Spleen (tissue), 11 donors: ENCODE measurements around the gene AQP12B. TPM values are rescaled to one million over a fixed set of nuclear protein-coding genes. Genes with fewer than 3 reads are reported as not detected.

Experiments used
- DNase-seq: peaks from one replicate; pipeline ENCODE4 v3.0.0-alpha.2; 2020
- H3K27ac ChIP-seq, 8 donors: fragments of 200-600 bp; sonication (generic) in 7 of 8; 1 replicate in 4 of 8; 2 replicates in 4 of 8; pipeline versions ENCODE4 v1.5.0 to v1.8.0; 2016 to 2021; ENCODE audit warnings: inconsistent platforms in 4 of 8, mild to moderate bottlenecking in 4 of 8, moderate library complexity in 1 of 8
- H3K27me3 ChIP-seq, 7 donors: fragments of 200-600 bp; sonication (generic) in 6 of 7; replicated peaks in 1 of 7; 1 replicate in 4 of 7; 2 replicates in 3 of 7; pipeline versions ENCODE4 v1.5.0 to v1.8.0; 2016 to 2021; ENCODE audit warnings: inconsistent platforms in 3 of 7, mild to moderate bottlenecking in 1 of 7
- H3K36me3 ChIP-seq, 6 donors: fragments of 200-600 bp; sonication (generic) in 5 of 6; 1 replicate in 4 of 6; 2 replicates in 2 of 6; pipeline versions ENCODE4 v1.5.0 to v1.8.0; 2016 to 2021; ENCODE audit warnings: inconsistent platforms in 2 of 6
- H3K4me1 ChIP-seq, 6 donors: fragments of 200-600 bp; sonication (generic) in 5 of 6; 1 replicate in 3 of 6; 2 replicates in 3 of 6; pipeline versions ENCODE4 v1.5.0 to v1.8.0; 2016 to 2021; ENCODE audit warnings: inconsistent platforms in 3 of 6
- H3K4me3 ChIP-seq, 8 donors: fragments of 200-600 bp; sonication (generic) in 7 of 8; 1 replicate in 4 of 8; 2 replicates in 4 of 8; pipeline versions ENCODE4 v1.5.0 to v1.8.0; 2016 to 2021; ENCODE audit warnings: inconsistent platforms in 4 of 8, mild to moderate bottlenecking in 4 of 8, moderate library complexity in 2 of 8
- H3K9me3 ChIP-seq, 8 donors: fragments of 200-600 bp; sonication (generic) in 7 of 8; 1 replicate in 4 of 8; 2 replicates in 4 of 8; pipeline versions ENCODE4 v1.5.0 to v1.8.0; 2016 to 2021; ENCODE audit warnings: inconsistent platforms in 4 of 8
- CTCF ChIP-seq, 11 experiments: fragments of 200-600 bp in 7 of 11; fragments of 450-650 bp in 4 of 11; sonication (generic) in 4 of 11; IDR thresholded peaks in 8 of 11; conservative IDR thresholded peaks in 3 of 11; 1 replicate in 7 of 11; 2 replicates in 4 of 11; pipeline versions ENCODE4 v1.4.0 to v1.8.0; 2016 to 2021; ENCODE audit warnings: antibody characterized with exemption in 11 of 11, inconsistent platforms in 4 of 11, mild to moderate bottlenecking in 1 of 11
- POLR2A ChIP-seq, 3 donors: fragments of 450-650 bp; IDR thresholded peaks; one replicate each; pipeline ENCODE4 v1.5.1; 2017; ENCODE audit warnings: antibody characterized with exemption in 3 of 3, mild to moderate bottlenecking in 1 of 3
- POLR2AphosphoS5 ChIP-seq, 3 donors: sonication (generic); formaldehyde crosslinking; IDR thresholded peaks; one replicate each; pipeline ENCODE4 v1.5.1; 2017; ENCODE audit warnings: antibody characterized with exemption in 3 of 3
- WGBS, 5 donors: extraction: QIAGEN DNeasy Blood & Tissue Kit in 3 of 5; methylation state at CpG; one replicate each; pipeline versions ENCODE4 v1.1.5 to v1.1.7; 2013 to 2018; 5-methylcytosine and 5-hydroxymethylcytosine counted together
- intact Hi-C: fragments of 100-400 bp; cut with DNase I; formaldehyde crosslinking; loops from one replicate; pipeline ENCODE4 v1.15.0; 2023; ENCODE audit warnings: low total_unique reads
- polyA plus RNA-seq, 3 donors: library from polyadenylated mRNA; stranded (reverse); fragments of 200-250 nt; gene quantifications; one replicate each; pipeline ENCODE4 v1.2.1, GENCODE V29; 2013
- total RNA-seq, 7 donors: library from RNA; depleted of rRNA in 3 of 7; stranded (reverse); fragments of >200 nt in 3 of 7; fragmentation: NEBNext Ultra II Directional in 4 of 7; extraction: Animal tissue kit (Norgen Biotek cat#: 25700) in 4 of 7; gene quantifications; one replicate each; pipeline versions ENCODE4 v1.1.0 to v1.2.1, GENCODE V29; 2016 to 2021
- donor health status: healthy with polysubstance abuse.
- donor health status: DM: no; HTN: no; CAD: no; lungs with moderate emphysema.
- donor health status: DM: no; HTN: no; CAD: no.
- donor health status: Bipolar disorder and iron deficiency.
- donor health status: healthy.
- donor health status: DM: no; HTN: no; CAD: no.
- donor health status: DM: yes; HTN: yes; CAD: no.

The AQP12B gene
- total and polyA plus RNA-seq, 10 donors: 0.03 to 1.8 (median 0.95) TPM; not detected in 7

- H3K36me3 ChIP-seq: no peaks in the 10 kb centered on the region
- WGBS, 5 donors: 0 to 30% (median 11%) methylated on average over 2 to 55 of the region's 55 CpGs
- TF ChIP-seq POLR2AphosphoS5 (IDR thresholded peaks at IDR 0.05) (no peak), POLR2A (IDR thresholded peaks at IDR 0.05) (no peak), CTCF (IDR thresholded peaks at IDR 0.05 in 8 of 11, conservative IDR thresholded peaks at IDR 0.05 in 3 of 11) (no peak)
- no peaks in the 10 kb centered on the region for H3K9me3 ChIP-seq
- H3K4me3 ChIP-seq: no peak overlapping the region
- no peak overlapping the region for H3K27ac ChIP-seq
- no peak for DNase-seq
- peaks cover 0 to 35% (median 17%) of the 10 kb centered on the region in 7 donors for H3K27me3 ChIP-seq
- peaks cover 0 to 8% (median 0%) of the 10 kb centered on the region in 6 donors for H3K4me1 ChIP-seq
- intact Hi-C loops: no loop called here
Measured at GRCh38 chr2:240672701-240673190, 9.9 kb downstream of the AQP12B start.

- TF ChIP-seq POLR2A (IDR thresholded peaks at IDR 0.05): no peak
- intact Hi-C loops: no loop called here
- no peak overlapping the region for H3K4me3 ChIP-seq
- no peak overlapping the region for H3K27ac ChIP-seq
- peaks cover 0 to 39% (median 17%) of the 10 kb centered on the region in 7 donors for H3K27me3 ChIP-seq
- no peak for DNase-seq
- no peaks in the 10 kb centered on the region for H3K36me3 ChIP-seq
- H3K4me1 ChIP-seq: peaks cover 0 to 8% (median 0%) of the 10 kb centered on the region in 6 donors
- no peaks in the 10 kb centered on the region for H3K9me3 ChIP-seq
- WGBS, 5 donors: 30 to 65% (median 56%) methylated on average over 31 to 46 of the region's 46 CpGs
Measured at GRCh38 chr2:240672076-240672700, 10.5 kb downstream of the AQP12B start.

GRCh38 chr2:240670950-240671349 is 11.7 kb downstream of the AQP12B start:
- H3K27me3 ChIP-seq: peaks cover 0 to 50% (median 17%) of the 10 kb centered on the region in 7 donors
- H3K27ac ChIP-seq: no peak overlapping the region
- peaks cover 0 to 8% (median 0%) of the 10 kb centered on the region in 6 donors for H3K4me1 ChIP-seq
- H3K4me3 ChIP-seq: no peak overlapping the region
- no peak for DNase-seq
- 86 to 90% (median 87%) methylated on average over 4 of the region's 4 CpGs for WGBS, 5 donors
- no peaks in the 10 kb centered on the region for H3K9me3 ChIP-seq
- intact Hi-C loops: no loop called here
- TF ChIP-seq CTCF (IDR thresholded peaks at IDR 0.05 in 8 of 11, conservative IDR thresholded peaks at IDR 0.05 in 3 of 11) (no peak), POLR2AphosphoS5 (IDR thresholded peaks at IDR 0.05) (no peak), POLR2A (IDR thresholded peaks at IDR 0.05) (no peak)
- H3K36me3 ChIP-seq: no peaks in the 10 kb centered on the region

- intact Hi-C loops: no loop called here
- peaks cover 0 to 5% (median 2%) of the 10 kb centered on the region in 8 donors for H3K9me3 ChIP-seq
- peaks cover 0 to 8% (median 0%) of the 10 kb centered on the region in 6 donors for H3K4me1 ChIP-seq
- DNase-seq: no peak
- peaks cover 0 to 55% (median 17%) of the 10 kb centered on the region in 7 donors for H3K27me3 ChIP-seq
- no peaks in the 10 kb centered on the region for H3K36me3 ChIP-seq
- TF ChIP-seq POLR2A (IDR thresholded peaks at IDR 0.05) (no peak), POLR2AphosphoS5 (IDR thresholded peaks at IDR 0.05) (no peak), CTCF (IDR thresholded peaks at IDR 0.05 in 8 of 11, conservative IDR thresholded peaks at IDR 0.05 in 3 of 11) (no peak)
- no peak overlapping the region for H3K4me3 ChIP-seq
- no peak overlapping the region for H3K27ac ChIP-seq
- 83 to 86% (median 85%) methylated on average over 7 of the region's 7 CpGs for WGBS, 5 donors
Measured at GRCh38 chr2:240670402-240670801, 12.3 kb downstream of the AQP12B start.
